Esophagus squamous epithelium (tissue), 4 donors: Measurements from ENCODE around the gene C16orf92.

Experiments used
- CTCF ChIP-seq, 6 experiments: fragments of 450-650 bp in 4 of 6; fragments of 200-600 bp in 2 of 6; sonication (generic) in 2 of 6; IDR thresholded peaks; one replicate each; pipeline ENCODE4 v1.5.1; 2016 to 2019; ENCODE audit warnings: antibody characterized with exemption in 6 of 6, mild to moderate bottlenecking in 4 of 6, moderate library complexity in 4 of 6
- POLR2A ChIP-seq, 4 donors: fragments of 450-650 bp; IDR thresholded peaks; one replicate each; pipeline ENCODE4 v1.6.1; 2017; ENCODE audit warnings: antibody characterized with exemption in 4 of 4, mild to moderate bottlenecking in 4 of 4, moderate library complexity in 3 of 4

GRCh38 chr16:29975811-29976511, 47.0 kb upstream of the C16orf92 start:
- no peak for TF ChIP-seq POLR2A (IDR thresholded peaks at IDR 0.05)
- no peak for TF ChIP-seq CTCF (IDR thresholded peaks at IDR 0.05)
